Measurements from ENCODE around the gene PDE9A.

The PDE9A gene

DNA sequence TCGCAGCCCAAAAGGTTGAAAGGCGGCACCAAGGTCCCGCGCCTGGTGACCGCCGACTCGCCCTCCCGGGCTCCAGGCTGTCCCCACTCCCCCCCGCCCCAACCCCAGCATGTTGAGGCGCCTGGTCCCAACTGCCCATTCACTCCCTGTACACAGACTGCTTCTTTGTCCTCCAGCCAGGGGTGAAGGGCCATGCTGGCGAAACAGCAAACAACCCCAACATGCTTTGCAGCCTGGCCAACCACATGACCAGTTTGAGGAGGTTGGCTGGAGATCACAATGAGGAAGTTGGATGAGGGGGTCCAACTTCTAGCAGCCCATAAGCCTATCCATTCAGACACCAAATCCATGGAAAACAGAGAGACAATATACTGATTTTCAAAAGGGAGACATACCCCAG is 13.5 kb downstream of the PDE9A start:
- Mint-ChIP-seq H3K4me1 (no peaks in the 10 kb centered on the region), H3K4me3 (no peak overlapping the region), H3K9me3 (no peaks in the 10 kb centered on the region)

DNA sequence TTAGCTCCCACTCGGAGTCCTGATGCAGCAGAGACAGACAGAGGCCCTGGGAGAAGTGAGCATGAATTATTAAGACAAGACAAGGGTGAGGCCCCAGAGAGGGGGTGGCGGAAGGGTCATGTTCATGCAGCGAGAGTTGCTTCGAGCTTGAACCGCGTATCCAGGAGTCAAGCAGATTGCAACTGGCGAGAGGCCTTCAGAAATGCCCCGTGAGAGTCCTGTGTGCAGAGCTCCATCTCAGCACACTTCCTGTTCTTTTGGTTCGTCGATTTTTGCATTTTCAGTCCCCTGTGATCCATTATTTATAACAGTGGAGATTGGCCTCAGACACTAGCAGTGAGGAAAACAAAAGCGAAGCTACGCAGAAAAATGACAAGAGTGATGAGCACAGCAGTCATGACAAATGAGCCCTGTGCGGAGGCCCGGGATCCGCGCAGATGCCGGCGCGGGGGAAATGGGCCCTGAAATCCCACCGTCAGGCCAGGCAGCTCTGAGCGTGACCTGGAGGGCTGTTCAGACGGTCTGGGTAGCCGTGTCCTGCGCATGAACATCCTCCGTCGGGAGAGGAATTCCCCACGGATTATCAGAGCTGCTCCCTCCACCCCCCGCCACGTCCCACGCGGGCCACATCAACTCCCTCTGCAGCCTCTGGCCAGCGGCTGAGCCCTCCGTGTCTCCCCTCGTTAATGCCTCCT is 15.0 kb downstream of the PDE9A start:
- Mint-ChIP-seq H3K4me1 (no peaks in the 10 kb centered on the region), H3K36me3 (ENCODE audit: insufficient read depth) (peaks cover 1% of the 10 kb centered on the region), H3K9me3 (no peaks in the 10 kb centered on the region), H3K27ac (ENCODE audit: low read depth) (no peak overlapping the region), H3K4me3 (no peak overlapping the region), H3K27me3 (no peaks in the 10 kb centered on the region)
- DNase-seq (ENCODE audit: low spot score in 2 of 2) (no peak), ATAC-seq (replicated peaks; ENCODE audit: extremely low read depth, poor library complexity, severe bottlenecking) (no peak)

More for the DNA sequence above, 13.5 kb downstream of the PDE9A start:
- Mint-ChIP-seq H3K27me3 (no peaks in the 10 kb centered on the region), H3K27ac (ENCODE audit: low read depth) (no peak overlapping the region), H3K36me3 (ENCODE audit: insufficient read depth) (peaks cover 1% of the 10 kb centered on the region)
- ATAC-seq (replicated peaks; ENCODE audit: extremely low read depth, poor library complexity, severe bottlenecking) (no peak), DNase-seq (ENCODE audit: low spot score in 2 of 2) (no peak)

DNA sequence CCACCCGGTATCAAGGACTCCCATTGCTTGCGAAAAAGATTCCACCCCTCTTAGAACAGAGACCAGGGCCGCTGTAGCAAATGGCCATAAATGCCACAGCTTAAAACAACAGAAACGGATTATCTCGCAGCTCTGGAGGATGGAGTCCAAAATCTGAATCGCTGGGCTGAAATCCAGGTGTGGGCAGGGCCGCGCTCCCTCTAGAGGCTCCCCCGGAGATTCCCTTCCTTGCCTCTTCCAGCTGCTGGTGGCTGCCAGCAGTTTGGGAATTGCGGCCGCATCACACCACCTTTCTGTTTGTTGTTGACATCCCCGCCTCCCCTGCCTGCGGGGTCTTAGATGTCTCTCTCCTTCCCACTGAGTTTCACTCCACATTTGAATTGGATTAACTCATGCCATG is 15.6 kb downstream of the PDE9A start:
- Mint-ChIP-seq H3K27ac (ENCODE audit: low read depth) (no peak overlapping the region), H3K4me3 (no peak overlapping the region), H3K36me3 (ENCODE audit: insufficient read depth) (peaks cover 1% of the 10 kb centered on the region), H3K4me1 (no peaks in the 10 kb centered on the region), H3K27me3 (no peaks in the 10 kb centered on the region), H3K9me3 (no peaks in the 10 kb centered on the region)
- ATAC-seq (replicated peaks; ENCODE audit: extremely low read depth, poor library complexity, severe bottlenecking) (no peak), DNase-seq (ENCODE audit: low spot score in 2 of 2) (no peak)

DNA sequence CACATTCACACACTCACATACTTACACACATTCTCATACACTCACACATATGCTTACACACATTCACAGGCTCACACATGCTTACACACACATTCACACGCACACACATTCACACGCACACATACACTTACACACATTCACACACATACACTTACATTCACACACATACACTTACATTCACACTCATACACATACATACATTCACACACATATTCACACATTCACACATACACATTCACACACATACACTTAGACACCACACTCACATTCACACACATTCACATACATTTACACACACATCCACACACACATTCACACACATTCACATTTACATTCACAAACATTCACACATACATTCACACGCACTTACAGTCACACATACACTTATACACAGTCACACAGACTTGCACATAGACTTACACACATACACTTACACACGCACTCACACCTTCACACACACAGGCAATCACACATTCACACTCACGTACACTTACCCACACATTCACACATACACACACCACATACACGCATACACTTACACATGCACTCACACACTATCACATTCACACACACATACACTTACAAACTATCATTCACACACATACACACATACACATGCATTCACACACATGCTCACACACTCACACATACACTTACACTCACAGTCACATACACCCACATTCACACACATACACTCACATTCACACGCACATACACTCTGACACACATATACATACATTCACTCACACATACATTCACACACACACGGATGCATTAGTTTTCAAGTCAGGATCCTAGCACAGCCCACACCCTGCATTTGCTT is 16.8 kb downstream of the PDE9A start:
- Mint-ChIP-seq H3K4me3 (no peak overlapping the region), H3K9me3 (no peaks in the 10 kb centered on the region), H3K27me3 (no peaks in the 10 kb centered on the region), H3K4me1 (no peaks in the 10 kb centered on the region), H3K36me3 (ENCODE audit: insufficient read depth) (peaks cover 1% of the 10 kb centered on the region), H3K27ac (ENCODE audit: low read depth) (no peak overlapping the region)
- no peak for DNase-seq (ENCODE audit: low spot score in 2 of 2)
- ATAC-seq (replicated peaks; ENCODE audit: extremely low read depth, poor library complexity, severe bottlenecking): no peak

GRCh38 chr21:42670884-42671283 is 17.5 kb downstream of the PDE9A start:
- no peaks in the 10 kb centered on the region for H3K27me3 Mint-ChIP-seq

GRCh38 chr21:42671778-42672593 is 18.6 kb downstream of the PDE9A start:
- Mint-ChIP-seq H3K36me3 (ENCODE audit: insufficient read depth) (no peaks in the 10 kb centered on the region), H3K27me3 (no peaks in the 10 kb centered on the region), H3K27ac (ENCODE audit: low read depth) (no peak overlapping the region), H3K9me3 (no peaks in the 10 kb centered on the region), H3K4me1 (no peaks in the 10 kb centered on the region), H3K4me3 (no peak overlapping the region)
- ATAC-seq (replicated peaks; ENCODE audit: extremely low read depth, poor library complexity, severe bottlenecking) (no peak), DNase-seq (ENCODE audit: low spot score in 2 of 2) (no peak)

More at GRCh38 chr21:42670884-42671283, 17.5 kb downstream of the PDE9A start:
- H3K36me3 Mint-ChIP-seq (ENCODE audit: insufficient read depth): peaks cover 1% of the 10 kb centered on the region
- DNase-seq (ENCODE audit: low spot score in 2 of 2): no peak
- H3K4me3 Mint-ChIP-seq: no peak overlapping the region
- H3K4me1 Mint-ChIP-seq: no peaks in the 10 kb centered on the region
- H3K27ac Mint-ChIP-seq (ENCODE audit: low read depth): no peak overlapping the region
- H3K9me3 Mint-ChIP-seq: no peaks in the 10 kb centered on the region
- ATAC-seq (replicated peaks; ENCODE audit: extremely low read depth, poor library complexity, severe bottlenecking): no peak

- peaks cover under 1% of the 10 kb centered on the region for H3K27me3 Mint-ChIP-seq
Observed at GRCh38 chr21:42672699-42673458, 19.5 kb downstream of the PDE9A start.

GRCh38 chr21:42673633-42674328 is 20.4 kb downstream of the PDE9A start:
- DNase-seq (ENCODE audit: low spot score in 2 of 2) (no peak), ATAC-seq (replicated peaks; ENCODE audit: extremely low read depth, poor library complexity, severe bottlenecking) (no peak)
- no peaks in the 10 kb centered on the region for H3K9me3 Mint-ChIP-seq
- no peak overlapping the region for H3K27ac Mint-ChIP-seq (ENCODE audit: low read depth)
- H3K4me1 Mint-ChIP-seq: peaks cover 5% of the 10 kb centered on the region
- no peak overlapping the region for H3K4me3 Mint-ChIP-seq
- H3K36me3 Mint-ChIP-seq (ENCODE audit: insufficient read depth): no peaks in the 10 kb centered on the region
- H3K27me3 Mint-ChIP-seq: peaks cover 9% of the 10 kb centered on the region

More at GRCh38 chr21:42672699-42673458, 19.5 kb downstream of the PDE9A start:
- DNase-seq (ENCODE audit: low spot score in 2 of 2) (no peak), ATAC-seq (replicated peaks; ENCODE audit: extremely low read depth, poor library complexity, severe bottlenecking) (no peak)
- Mint-ChIP-seq H3K4me1 (no peaks in the 10 kb centered on the region), H3K36me3 (ENCODE audit: insufficient read depth) (no peaks in the 10 kb centered on the region), H3K27ac (ENCODE audit: low read depth) (no peak overlapping the region), H3K4me3 (no peak overlapping the region), H3K9me3 (no peaks in the 10 kb centered on the region)

DNA sequence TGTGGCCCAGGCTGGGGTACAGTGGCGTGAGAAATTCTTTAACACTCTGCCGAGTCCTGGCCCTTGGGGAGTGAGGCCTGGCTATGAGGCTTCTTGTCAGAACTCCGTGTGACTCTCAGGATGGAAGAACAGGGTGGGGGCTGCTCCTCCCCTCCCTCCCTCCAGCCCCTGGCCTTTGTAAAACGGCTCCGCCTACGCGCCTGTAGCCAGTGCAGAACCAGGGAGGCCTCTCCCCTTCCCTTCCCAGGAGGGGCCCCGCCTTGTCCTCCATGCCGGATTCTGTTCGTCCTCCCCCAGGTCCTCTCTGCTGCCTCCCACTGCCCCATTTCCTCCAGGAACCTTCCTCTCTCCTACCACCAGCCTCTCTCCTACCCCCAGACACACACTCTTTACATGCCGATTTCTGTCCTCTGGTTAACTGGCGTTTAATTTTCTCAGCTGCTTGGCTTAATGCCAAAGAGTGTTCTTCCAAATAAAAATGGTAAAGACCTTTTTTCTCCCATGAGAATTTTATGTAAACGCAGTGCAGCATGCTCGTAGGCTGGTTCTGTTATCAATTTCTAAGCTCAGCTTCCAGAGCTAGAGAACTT is 21.0 kb downstream of the PDE9A start:
- ATAC-seq (replicated peaks; ENCODE audit: extremely low read depth, poor library complexity, severe bottlenecking): no peak
- Mint-ChIP-seq H3K4me3 (no peak overlapping the region), H3K4me1 (peaks cover 5% of the 10 kb centered on the region), H3K36me3 (ENCODE audit: insufficient read depth) (no peaks in the 10 kb centered on the region), H3K27ac (ENCODE audit: low read depth) (no peak overlapping the region), H3K27me3 (peaks cover 12% of the 10 kb centered on the region), H3K9me3 (no peaks in the 10 kb centered on the region)
- no peak for DNase-seq (ENCODE audit: low spot score in 2 of 2)

DNA sequence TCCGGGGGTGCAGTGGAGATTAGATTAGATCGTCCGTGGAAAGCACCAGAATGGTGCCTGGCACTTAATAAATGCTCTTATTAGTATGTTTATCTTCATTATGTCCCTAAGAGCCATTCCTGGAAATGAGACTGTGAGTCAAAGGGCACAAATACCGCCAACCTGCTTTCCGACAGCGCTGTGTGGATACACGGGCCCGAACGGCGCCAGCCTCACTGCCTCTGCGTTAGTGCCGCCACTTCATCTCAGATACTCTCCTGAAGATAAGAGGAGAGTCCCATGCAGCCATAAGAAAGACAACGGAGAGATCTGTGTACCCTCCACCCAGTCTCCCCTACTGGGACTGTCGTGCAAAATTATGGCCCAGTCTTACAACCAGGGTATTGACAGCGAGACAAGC is 22.0 kb downstream of the PDE9A start:
- no peak overlapping the region for H3K27ac Mint-ChIP-seq (ENCODE audit: low read depth)
- ATAC-seq (replicated peaks; ENCODE audit: extremely low read depth, poor library complexity, severe bottlenecking) (no peak), DNase-seq (ENCODE audit: low spot score in 2 of 2) (no peak)
- peaks cover 22% of the 10 kb centered on the region for H3K27me3 Mint-ChIP-seq
- no peak overlapping the region for H3K4me3 Mint-ChIP-seq
- H3K9me3 Mint-ChIP-seq: no peaks in the 10 kb centered on the region
- no peaks in the 10 kb centered on the region for H3K36me3 Mint-ChIP-seq (ENCODE audit: insufficient read depth)
- H3K4me1 Mint-ChIP-seq: peaks cover 5% of the 10 kb centered on the region

GRCh38 chr21:42676808-42677207 is 23.4 kb downstream of the PDE9A start:
- no peaks in the 10 kb centered on the region for H3K9me3 Mint-ChIP-seq

More at GRCh38 chr21:42676808-42677207, 23.4 kb downstream of the PDE9A start:
- H3K27me3 Mint-ChIP-seq: peaks cover 31% of the 10 kb centered on the region
- ATAC-seq (replicated peaks; ENCODE audit: extremely low read depth, poor library complexity, severe bottlenecking): no peak
- no peaks in the 10 kb centered on the region for H3K36me3 Mint-ChIP-seq (ENCODE audit: insufficient read depth)
- H3K4me1 Mint-ChIP-seq: peaks cover 13% of the 10 kb centered on the region
- no peak overlapping the region for H3K4me3 Mint-ChIP-seq
- no peak for DNase-seq (ENCODE audit: low spot score in 2 of 2)
- H3K27ac Mint-ChIP-seq (ENCODE audit: low read depth): no peak overlapping the region
